ENCODE results near the gene TM2D3.

DNA sequence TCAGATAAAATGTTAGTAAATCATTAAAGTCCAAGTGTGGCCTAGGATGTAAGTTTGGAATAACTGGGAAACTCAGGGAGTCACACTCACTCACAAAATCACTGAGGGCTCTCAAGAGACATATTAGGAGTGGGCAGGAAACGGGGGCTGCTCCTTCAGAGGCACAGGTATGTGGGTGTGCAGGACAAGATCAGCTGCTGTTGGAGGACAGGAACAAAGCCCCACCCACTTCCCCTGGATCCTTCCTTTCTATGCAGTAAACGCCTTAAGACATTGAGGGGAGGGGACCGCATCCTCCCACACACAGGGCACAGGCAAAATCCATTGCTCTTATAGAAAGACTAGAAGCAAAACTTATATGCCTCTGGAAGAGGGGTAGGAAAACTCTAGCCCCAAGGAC lies 30.2 kb downstream of the TM2D3 start:
- TF ChIP-seq, protein P1, sequence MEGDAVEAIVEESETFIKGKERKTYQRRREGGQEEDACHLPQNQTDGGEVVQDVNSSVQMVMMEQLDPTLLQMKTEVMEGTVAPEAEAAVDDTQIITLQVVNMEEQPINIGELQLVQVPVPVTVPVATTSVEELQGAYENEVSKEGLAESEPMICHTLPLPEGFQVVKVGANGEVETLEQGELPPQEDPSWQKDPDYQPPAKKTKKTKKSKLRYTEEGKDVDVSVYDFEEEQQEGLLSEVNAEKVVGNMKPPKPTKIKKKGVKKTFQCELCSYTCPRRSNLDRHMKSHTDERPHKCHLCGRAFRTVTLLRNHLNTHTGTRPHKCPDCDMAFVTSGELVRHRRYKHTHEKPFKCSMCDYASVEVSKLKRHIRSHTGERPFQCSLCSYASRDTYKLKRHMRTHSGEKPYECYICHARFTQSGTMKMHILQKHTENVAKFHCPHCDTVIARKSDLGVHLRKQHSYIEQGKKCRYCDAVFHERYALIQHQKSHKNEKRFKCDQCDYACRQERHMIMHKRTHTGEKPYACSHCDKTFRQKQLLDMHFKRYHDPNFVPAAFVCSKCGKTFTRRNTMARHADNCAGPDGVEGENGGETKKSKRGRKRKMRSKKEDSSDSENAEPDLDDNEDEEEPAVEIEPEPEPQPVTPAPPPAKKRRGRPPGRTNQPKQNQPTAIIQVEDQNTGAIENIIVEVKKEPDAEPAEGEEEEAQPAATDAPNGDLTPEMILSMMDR (IDR thresholded peaks at IDR 0.05) = no peak
- TF ChIP-seq POLR2A (IDR thresholded peaks at IDR 0.05) = no peak

Data from heart left ventricle (tissue), 13 donors.